HCT116 (cell line): ENCODE data around the gene HMGB4. TPM values are rescaled to one million over a fixed set of nuclear protein-coding genes. Genes with fewer than 3 reads are reported as not detected.

Source experiments
- ATAC-seq: fragments of 200-7000 bp; cut with Tn5 transposase; 2 replicates; pipeline ENCODE4 v1.9.1; 2020; ENCODE audit warnings: mild to moderate bottlenecking, moderate library complexity
- BruUV-seq: library from RNA; stranded (reverse); fragments of 400-500 nt; replicated peaks from 2 replicates; lab custom pipeline; 2021; lab: Mats Ljungman, UMichigan
- CTCF ChIA-PET: fragments of 300-600 bp; sonication (Branson Sonifier 250); formaldehyde crosslinking; loops from one replicate; lab custom pipeline; 2021; ENCODE audit warnings: antibody characterized with exemption; lab: Charles Lee
- POLR2A ChIA-PET: fragments of 300-600, 350-600 bp; sonication (Branson Sonifier 250); formaldehyde crosslinking; loops from one replicate; lab custom pipeline; 2021; ENCODE audit warnings: antibody characterized with exemption; lab: Charles Lee
- RAD21 ChIA-PET, 2 experiments: fragments of 300-600 bp; sonication (Branson Sonifier 250); formaldehyde crosslinking; loops; one replicate each; lab custom pipeline; 2023; ENCODE audit warnings: low total read pairs in 2 of 2; ENCODE audit not compliant: uncharacterized antibody in 2 of 2, unreplicated experiment in 2 of 2, low non-redundant PET in 1 of 2; lab: Charles Lee
- DNase-seq: peaks from one replicate; pipeline ENCODE4 v3.0.0-alpha.2; 2010; ENCODE audit warnings: low read depth, low spot score
- H2AFZ ChIP-seq: fragments of 200-600 bp; shearing (Covaris generic), sonication (generic); 2 replicates; pipeline ENCODE4 v1.6.1; 2017; ENCODE audit warnings: low read depth, mixed run types, mixed read lengths, antibody characterized with exemption, low read length; ENCODE audit not compliant: poor library complexity, severe bottlenecking
- H3K27ac ChIP-seq: 2 replicates; pipeline ENCODE4 v1.5.1; 2012; ENCODE audit warnings: low read depth, low read length
- H3K27me3 ChIP-seq: fragments of 200-600 bp; sonication (generic); 2 replicates; pipeline ENCODE4 v1.6.1; 2016; ENCODE audit warnings: mixed run types, low read length, mixed read lengths; ENCODE audit not compliant: insufficient read depth
- H3K36me3 ChIP-seq, 2 experiments: fragments of 200-500 bp in 1 of 2; fragments of 200-600 bp in 1 of 2; sonication (Bioruptor generic) in 1 of 2; sonication (generic) in 1 of 2; 2 replicates each; pipeline versions ENCODE4 v1.5.1 to v1.6.1; 2014 to 2016; ENCODE audit warnings: low read length in 2 of 2, inconsistent platforms in 1 of 2, mixed read lengths in 1 of 2, mixed run types in 1 of 2; ENCODE audit not compliant: insufficient read depth in 2 of 2, control insufficient read depth in 1 of 2
- H3K4me1 ChIP-seq, 2 experiments: fragments of 200-600 bp in 1 of 2; sonication (generic) in 1 of 2; 2 replicates each; pipeline versions ENCODE4 v1.5.1 to v1.6.1; 2012 to 2017; ENCODE audit warnings: low read length in 2 of 2, inconsistent platforms in 1 of 2, mild to moderate bottlenecking in 1 of 2, mixed read lengths in 1 of 2, mixed run types in 1 of 2, moderate library complexity in 1 of 2; ENCODE audit not compliant: insufficient read depth in 2 of 2, control insufficient read depth in 1 of 2
- H3K4me2 ChIP-seq: fragments of 200-600 bp; sonication (generic); 2 replicates; pipeline ENCODE4 v1.6.1; 2017; ENCODE audit warnings: mixed run types, low read length, mixed read lengths
- H3K4me3 ChIP-seq, 2 experiments: fragments of 200-600 bp in 1 of 2; sonication (generic) in 1 of 2; replicated peaks in 1 of 2; 2 replicates each; pipeline ENCODE4 v1.5.1; 2011 to 2016; ENCODE audit warnings: low read length in 2 of 2, control low read depth in 1 of 2, low read depth in 1 of 2, mild to moderate bottlenecking in 1 of 2, mixed read lengths in 1 of 2, mixed run types in 1 of 2
- H3K79me2 ChIP-seq: fragments of 200-600 bp; sonication (generic); 2 replicates; pipeline ENCODE4 v1.6.1; 2017; ENCODE audit warnings: mild to moderate bottlenecking, mixed run types, low read length, moderate library complexity, mixed read lengths; ENCODE audit not compliant: insufficient read depth
- H3K9ac ChIP-seq: fragments of 200-600 bp; sonication (generic); 2 replicates; pipeline ENCODE4 v1.6.1; 2016; ENCODE audit warnings: low read length, mixed read lengths
- H3K9me2 ChIP-seq: fragments of 200-600 bp; sonication (generic), shearing (Covaris generic); 2 replicates; pipeline ENCODE4 v1.6.1; 2017; ENCODE audit warnings: mixed run types, mild to moderate bottlenecking, moderate library complexity; ENCODE audit not compliant: insufficient read depth
- H3K9me3 ChIP-seq, 2 experiments: fragments of 200-500 bp in 1 of 2; fragments of 200-600 bp in 1 of 2; sonication (Bioruptor generic) in 1 of 2; sonication (generic) in 1 of 2; 2 replicates each; pipeline ENCODE4 v1.6.1; 2014 to 2017; ENCODE audit warnings: low read length in 2 of 2, mixed read lengths in 2 of 2, inconsistent platforms in 1 of 2, low read depth in 1 of 2, mild to moderate bottlenecking in 1 of 2, mixed run types in 1 of 2, moderate library complexity in 1 of 2; ENCODE audit not compliant: control insufficient read depth in 1 of 2, insufficient read depth in 1 of 2
- H4K20me1 ChIP-seq: fragments of 200-600 bp; sonication (generic), shearing (Covaris generic); 2 replicates; pipeline ENCODE4 v1.6.1; 2017; ENCODE audit warnings: mixed run types, mild to moderate bottlenecking, moderate library complexity; ENCODE audit not compliant: insufficient read depth
- CBX3 ChIP-seq: IDR thresholded peaks from 2 replicates; pipeline ENCODE4 v1.6.1; 2012; ENCODE audit warnings: low read depth
- EGR1 ChIP-seq: IDR thresholded peaks from 2 replicates; pipeline ENCODE4 v1.6.1; 2012; ENCODE audit warnings: low read depth
- ELF1 ChIP-seq: IDR thresholded peaks from 2 replicates; pipeline ENCODE4 v1.6.1; 2012; ENCODE audit warnings: low read depth, borderline replicate concordance
- EZH2 ChIP-seq: fragments of 200-600 bp; sonication (generic); IDR thresholded peaks from 2 replicates; pipeline ENCODE4 v1.6.1; 2017; ENCODE audit warnings: antibody characterized with exemption, mixed run types
- EZH2phosphoT487 ChIP-seq: fragments of 200-600 bp; IDR thresholded peaks from 2 replicates; pipeline ENCODE4 v1.6.1; 2018; ENCODE audit warnings: antibody characterized with exemption, borderline replicate concordance
- FOSL1 ChIP-seq: IDR thresholded peaks from 2 replicates; pipeline ENCODE4 v1.6.1; 2012; ENCODE audit warnings: low read depth
- POLR2A ChIP-seq: IDR thresholded peaks from 2 replicates; pipeline ENCODE4 v1.7.0; 2011; ENCODE audit warnings: borderline replicate concordance; ENCODE audit not compliant: insufficient read depth, insufficient read length; ENCODE audit errors: extremely low read depth
- POLR2AphosphoS5 ChIP-seq: IDR thresholded peaks from 2 replicates; pipeline ENCODE4 v1.6.1; 2011; ENCODE audit warnings: mild to moderate bottlenecking, low read depth, low read length, moderate library complexity
- REST ChIP-seq: IDR thresholded peaks from 2 replicates; pipeline ENCODE4 v1.6.1; 2012; ENCODE audit warnings: low read depth
- SIN3A ChIP-seq: IDR thresholded peaks from 2 replicates; pipeline ENCODE4 v1.6.1; 2012; ENCODE audit warnings: low read depth
- SRF ChIP-seq: IDR thresholded peaks from 2 replicates; pipeline ENCODE4 v1.6.1; 2012; ENCODE audit warnings: low read depth
- TCF7L2 ChIP-seq: IDR thresholded peaks from 2 replicates; pipeline ENCODE4 v1.7.0; 2011; ENCODE audit warnings: borderline replicate concordance, inconsistent platforms; ENCODE audit not compliant: insufficient read depth, insufficient read length; ENCODE audit errors: extremely low read depth
- ZBTB33 ChIP-seq: IDR thresholded peaks from 2 replicates; pipeline ENCODE4 v1.6.1; 2011; ENCODE audit warnings: mild to moderate bottlenecking, low read length, moderate library complexity; ENCODE audit not compliant: insufficient replicate concordance; ENCODE audit errors: extremely low read depth
- ZNF274 ChIP-seq: fragments of 200-500 bp; sonication (Bioruptor generic); IDR thresholded peaks from 2 replicates; pipeline ENCODE4 v1.6.1; 2014; ENCODE audit warnings: mild to moderate bottlenecking, low read depth, low read length, inconsistent platforms
- intact Hi-C: fragments of 100-400 bp; cut with micrococcal nuclease; formaldehyde crosslinking; loops from 2 replicates; pipeline ENCODE4 v1.10.0; 2022
- total RNA-seq: library from RNA; stranded (reverse); gene quantifications from one replicate; pipeline ENCODE4 v1.2.1, GENCODE V29; 2021; ENCODE audit not compliant: unreplicated experiment

Gene HMGB4
- total RNA-seq, 1 experiment from 2014 or later = not detected

DNA sequence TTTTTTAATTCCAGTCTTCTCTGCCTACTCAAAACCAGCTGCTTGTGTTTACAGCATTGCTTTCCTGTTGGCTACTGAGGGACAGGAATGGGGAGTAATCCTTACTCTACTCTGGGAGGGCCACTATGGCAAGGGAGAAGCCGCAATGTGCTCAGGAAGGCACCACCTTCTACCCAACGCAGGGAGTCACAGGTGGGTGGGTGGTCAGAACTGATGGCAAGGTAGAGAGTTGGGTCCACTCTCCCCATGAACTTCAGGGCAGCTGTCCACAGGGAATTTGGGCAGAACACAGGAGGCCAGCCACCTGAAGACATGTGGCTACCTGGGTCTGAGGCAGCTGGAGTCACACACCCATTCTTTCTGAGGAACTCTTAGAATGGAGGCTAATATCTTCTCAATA lies 40.5 kb upstream of the HMGB4 start:
- ATAC-seq = no peak
- H2AFZ ChIP-seq = no peak overlapping the region
- BruUV-seq = no TSS peak

More for the DNA sequence above, 40.5 kb upstream of the HMGB4 start:
- POLR2A ChIA-PET = no interaction called here
- no peaks in the 10 kb centered on the region for H3K36me3 ChIP-seq
- no peak for TF ChIP-seq ELF1
- no peak for TF ChIP-seq SIN3A
- no peak for TF ChIP-seq EGR1
- no peak for TF ChIP-seq TCF7L2
- no peak for TF ChIP-seq ZNF274
- no peak for TF ChIP-seq EZH2
- TF ChIP-seq CBX3 = no peak
- no peak for TF ChIP-seq POLR2AphosphoS5
- no peak for TF ChIP-seq ZBTB33
- TF ChIP-seq SRF = no peak
- TF ChIP-seq REST = no peak
- no peak for TF ChIP-seq EZH2phosphoT487
- no peak for TF ChIP-seq FOSL1
- TF ChIP-seq POLR2A = no peak
- RAD21 ChIA-PET = no interaction called here
- no peaks in the 10 kb centered on the region for H3K9me2 ChIP-seq
- CTCF ChIA-PET = no interaction called here
- no peak overlapping the region for H3K27ac ChIP-seq
- H3K4me1 ChIP-seq = no peaks in the 10 kb centered on the region
- no peak overlapping the region for H3K4me2 ChIP-seq
- H3K27me3 ChIP-seq = peaks cover 33% of the 10 kb centered on the region
- DNase-seq = no peak
- intact Hi-C loops = no loop called here
- H3K79me2 ChIP-seq = no peaks in the 10 kb centered on the region
- no peak overlapping the region for H3K9ac ChIP-seq
- no peak overlapping the region for H3K4me3 ChIP-seq
- H4K20me1 ChIP-seq = no peaks in the 10 kb centered on the region
- H3K9me3 ChIP-seq = no peaks in the 10 kb centered on the region
